DND-41 (cell line): ENCODE measurements around the gene C1orf185.

Experiments
- ATAC-seq: fragments of 200-7000 bp; cut with Tn5 transposase; 3 replicates; pipeline ENCODE4 v1.9.1; 2021; ENCODE audit warnings: low read depth; ENCODE audit not compliant: insufficient read depth
- DNase-seq: peaks from one replicate; pipeline ENCODE4 v3.0.0-alpha.2; 2020
- H2AFZ ChIP-seq: 2 replicates; pipeline ENCODE4 v1.6.0; 2012; ENCODE audit warnings: low read depth, low read length
- H3K27ac ChIP-seq: 2 replicates; pipeline ENCODE4 v1.5.1; 2012; ENCODE audit warnings: low read length, inconsistent platforms
- H3K27me3 ChIP-seq: fragments of 200-600 bp; sonication (generic); 2 replicates; pipeline ENCODE4 v1.6.0; 2012; ENCODE audit warnings: low read length, mild to moderate bottlenecking, inconsistent platforms; ENCODE audit not compliant: insufficient read depth, poor library complexity
- H3K36me3 ChIP-seq: 2 replicates; pipeline ENCODE4 v1.5.1; 2012; ENCODE audit warnings: low read length, inconsistent platforms; ENCODE audit not compliant: insufficient read depth
- H3K4me1 ChIP-seq: 2 replicates; pipeline ENCODE4 v1.5.1; 2012; ENCODE audit warnings: mild to moderate bottlenecking, low read length; ENCODE audit not compliant: insufficient read depth
- H3K4me2 ChIP-seq: 2 replicates; pipeline ENCODE4 v1.6.0; 2012; ENCODE audit warnings: mild to moderate bottlenecking, moderate library complexity, low read length, inconsistent platforms; ENCODE audit not compliant: insufficient read depth
- H3K4me3 ChIP-seq, 2 experiments: fragments of 200-600 bp in 1 of 2; shearing (Covaris generic) in 1 of 2; 2 replicates each; pipeline ENCODE4 v1.5.1; 2012 to 2016; ENCODE audit warnings: inconsistent platforms in 2 of 2, low read length in 2 of 2, mild to moderate bottlenecking in 2 of 2, low read depth in 1 of 2, moderate library complexity in 1 of 2
- H3K79me2 ChIP-seq: 2 replicates; pipeline ENCODE4 v1.6.0; 2012; ENCODE audit warnings: low read length, inconsistent platforms; ENCODE audit not compliant: insufficient read depth
- H3K9ac ChIP-seq: 2 replicates; pipeline ENCODE4 v1.6.0; 2012; ENCODE audit warnings: low read depth, mild to moderate bottlenecking, inconsistent platforms, low read length, moderate library complexity
- H3K9me3 ChIP-seq: 2 replicates; pipeline ENCODE4 v1.5.1; 2012; ENCODE audit warnings: low read length, moderate library complexity, mild to moderate bottlenecking, inconsistent platforms; ENCODE audit not compliant: insufficient read depth, severe bottlenecking
- H4K20me1 ChIP-seq: 2 replicates; pipeline ENCODE4 v1.6.0; 2012; ENCODE audit warnings: low read length; ENCODE audit not compliant: insufficient read depth
- CTCF ChIP-seq: IDR thresholded peaks from 2 replicates; pipeline ENCODE4 v1.5.1; 2012; ENCODE audit warnings: borderline replicate concordance, low read length, moderate library complexity, mild to moderate bottlenecking; ENCODE audit not compliant: poor library complexity, severe bottlenecking; ENCODE audit errors: extremely low read depth
- EZH2 ChIP-seq: IDR thresholded peaks from 3 replicates; pipeline ENCODE4 v1.6.1; 2012; ENCODE audit warnings: borderline replicate concordance, low read depth, mild to moderate bottlenecking, moderate library complexity, low read length, inconsistent platforms; ENCODE audit not compliant: severe bottlenecking

C1orf185 gene

GRCh38 chr1:51189421-51190073 is 87.5 kb downstream of the C1orf185 start:
- TF ChIP-seq EZH2 (no peak), CTCF (peak; percentile 95)
- Histone ChIP-seq H2AFZ (no peak overlapping the region), H3K9me3 (no peaks in the 10 kb centered on the region), H4K20me1 (no peaks in the 10 kb centered on the region), H3K79me2 (no peaks in the 10 kb centered on the region), H3K4me2 (no peak overlapping the region), H3K27me3 (no peaks in the 10 kb centered on the region), H3K4me1 (no peaks in the 10 kb centered on the region), H3K36me3 (no peaks in the 10 kb centered on the region), H3K27ac (no peak overlapping the region), H3K9ac (no peak overlapping the region), H3K4me3 (no peak overlapping the region)
- DNase-seq: peak; percentile 56
- ATAC-seq: peak; percentile 76

- Histone ChIP-seq H2AFZ (no peak overlapping the region), H3K4me2 (no peak overlapping the region), H3K4me3 (no peak overlapping the region), H3K9me3 (no peaks in the 10 kb centered on the region), H3K36me3 (no peaks in the 10 kb centered on the region), H3K9ac (no peak overlapping the region), H3K27me3 (no peaks in the 10 kb centered on the region), H3K79me2 (no peaks in the 10 kb centered on the region), H3K27ac (no peak overlapping the region), H3K4me1 (no peaks in the 10 kb centered on the region), H4K20me1 (no peaks in the 10 kb centered on the region)
- DNase-seq (no peak), ATAC-seq (no peak)
- TF ChIP-seq CTCF: no peak
- TF ChIP-seq EZH2: no peak
Observed at GRCh38 chr1:51190961-51191360, 88.9 kb downstream of the C1orf185 start.

- ATAC-seq (peak; percentile 83), DNase-seq (peak; percentile 73)
- Histone ChIP-seq H3K27ac (no peak overlapping the region), H4K20me1 (no peaks in the 10 kb centered on the region), H3K4me3 (no peak overlapping the region), H3K36me3 (no peaks in the 10 kb centered on the region), H3K4me2 (no peak overlapping the region), H3K9me3 (no peaks in the 10 kb centered on the region), H3K27me3 (no peaks in the 10 kb centered on the region), H3K79me2 (no peaks in the 10 kb centered on the region), H2AFZ (no peak overlapping the region), H3K9ac (no peak overlapping the region), H3K4me1 (no peaks in the 10 kb centered on the region)
- TF ChIP-seq CTCF (peak; percentile 83), EZH2 (no peak)
Observed at GRCh38 chr1:51192213-51192843, 90.3 kb downstream of the C1orf185 start.
